Measurements from ENCODE around the gene ENPEP.
"Not testable (repeated sequence)": the region's sequence is repeated elsewhere in the genome, so short reads cannot be mapped to it uniquely, and the experiment has no call there.

The ENPEP gene

GRCh38 chr4:110514889-110515479 is 39.0 kb downstream of the ENPEP start:
- in situ Hi-C loops (cut with HindIII; ENCODE audit: low sequenced_read_pairs): loop anchor here (10.0 kb wide), 1 partner anchor 170 kb away; no protein-coding TSS in a partner anchor

GRCh38 chr4:110515676-110516075 is 39.7 kb downstream of the ENPEP start:
- in situ Hi-C loops (cut with HindIII; ENCODE audit: low sequenced_read_pairs): loop anchor here (10.0 kb wide), 1 partner anchor 171 kb away; no protein-coding TSS in a partner anchor

GRCh38 chr4:110516106-110516922 is 40.4 kb downstream of the ENPEP start:
- in situ Hi-C loops (cut with HindIII; ENCODE audit: low sequenced_read_pairs): loop anchor here (10.0 kb wide), 1 partner anchor 172 kb away; no protein-coding TSS in a partner anchor

GRCh38 chr4:110518889-110519490 is 43.0 kb downstream of the ENPEP start:
- in situ Hi-C loops (cut with HindIII; ENCODE audit: low sequenced_read_pairs): loop anchor here (10.0 kb wide), 1 partner anchor 174 kb away; no protein-coding TSS in a partner anchor

- in situ Hi-C loops (cut with HindIII; ENCODE audit: low sequenced_read_pairs): no loop called here
Observed at GRCh38 chr4:110520886-110521285, 44.9 kb downstream of the ENPEP start.

GRCh38 chr4:110526589-110526988 is 50.6 kb downstream of the ENPEP start:
- in situ Hi-C loops (cut with HindIII; ENCODE audit: low sequenced_read_pairs): no loop called here

GRCh38 chr4:110527156-110527555 is 51.2 kb downstream of the ENPEP start:
- in situ Hi-C loops (cut with HindIII; ENCODE audit: low sequenced_read_pairs): no loop called here

GRCh38 chr4:110532901-110533589 is 57.1 kb downstream of the ENPEP start:
- in situ Hi-C loops (cut with HindIII; ENCODE audit: low sequenced_read_pairs): no loop called here

GRCh38 chr4:110533590-110533910 is 57.6 kb downstream of the ENPEP start:
- in situ Hi-C loops (cut with HindIII; ENCODE audit: low sequenced_read_pairs): no loop called here

GRCh38 chr4:110533940-110534339 is 58.0 kb downstream of the ENPEP start:
- in situ Hi-C loops (cut with HindIII; ENCODE audit: low sequenced_read_pairs): no loop called here

- in situ Hi-C loops (cut with HindIII; ENCODE audit: low sequenced_read_pairs): no loop called here
Observed at GRCh38 chr4:110540581-110540980, 64.6 kb downstream of the ENPEP start.

GRCh38 chr4:110540982-110541451 is 65.1 kb downstream of the ENPEP start:
- in situ Hi-C loops (cut with HindIII; ENCODE audit: low sequenced_read_pairs): no loop called here

- in situ Hi-C loops (cut with HindIII; ENCODE audit: low sequenced_read_pairs): no loop called here
Observed at GRCh38 chr4:110543577-110543976, 67.6 kb downstream of the ENPEP start.

- in situ Hi-C loops (cut with HindIII; ENCODE audit: low sequenced_read_pairs): no loop called here
Observed at GRCh38 chr4:110544594-110544993, 68.6 kb downstream of the ENPEP start.

GRCh38 chr4:110550260-110550659 is 74.3 kb downstream of the ENPEP start:
- in situ Hi-C loops (cut with HindIII; ENCODE audit: low sequenced_read_pairs): no loop called here

- in situ Hi-C loops (cut with HindIII; ENCODE audit: low sequenced_read_pairs): no loop called here
Observed at GRCh38 chr4:110553197-110553596, 77.2 kb downstream of the ENPEP start.

- in situ Hi-C loops (cut with HindIII; ENCODE audit: low sequenced_read_pairs): no loop called here
Observed at GRCh38 chr4:110567214-110567613, 91.3 kb downstream of the ENPEP start.

GRCh38 chr4:110576696-110577095 is 100.7 kb downstream of the ENPEP start:
- in situ Hi-C loops (cut with HindIII; ENCODE audit: low sequenced_read_pairs): not testable (repeated sequence)

- in situ Hi-C loops (cut with HindIII; ENCODE audit: low sequenced_read_pairs): no loop called here
Observed at GRCh38 chr4:110586131-110586850, 110.3 kb downstream of the ENPEP start.

GRCh38 chr4:110587666-110588285 is 111.8 kb downstream of the ENPEP start:
- in situ Hi-C loops (cut with HindIII; ENCODE audit: low sequenced_read_pairs): no loop called here

Measured in DLD1 (cell line).